ENCODE results near the gene TSPAN9.

DNA sequence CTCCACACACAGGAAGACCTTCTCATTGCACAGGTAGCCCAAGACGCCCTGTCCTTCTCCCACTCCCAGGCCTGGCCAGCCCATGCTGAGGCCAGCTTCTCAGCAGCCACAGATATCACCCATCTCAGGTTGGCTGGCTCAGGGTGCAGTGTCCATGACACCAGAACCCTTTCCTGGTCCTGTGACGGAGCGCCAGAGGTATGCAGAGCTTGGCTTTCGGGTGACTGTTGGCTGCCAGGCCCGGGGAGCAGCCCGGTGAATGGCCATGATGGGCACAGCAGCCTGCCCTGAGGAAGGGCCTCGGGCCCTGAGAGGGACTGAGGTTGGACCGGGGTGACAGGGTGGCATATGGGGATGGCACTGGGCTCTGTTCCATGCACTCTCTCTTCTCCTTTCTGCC lies 173.4 kb downstream of the TSPAN9 start:
- TF ChIP-seq, protein P1, sequence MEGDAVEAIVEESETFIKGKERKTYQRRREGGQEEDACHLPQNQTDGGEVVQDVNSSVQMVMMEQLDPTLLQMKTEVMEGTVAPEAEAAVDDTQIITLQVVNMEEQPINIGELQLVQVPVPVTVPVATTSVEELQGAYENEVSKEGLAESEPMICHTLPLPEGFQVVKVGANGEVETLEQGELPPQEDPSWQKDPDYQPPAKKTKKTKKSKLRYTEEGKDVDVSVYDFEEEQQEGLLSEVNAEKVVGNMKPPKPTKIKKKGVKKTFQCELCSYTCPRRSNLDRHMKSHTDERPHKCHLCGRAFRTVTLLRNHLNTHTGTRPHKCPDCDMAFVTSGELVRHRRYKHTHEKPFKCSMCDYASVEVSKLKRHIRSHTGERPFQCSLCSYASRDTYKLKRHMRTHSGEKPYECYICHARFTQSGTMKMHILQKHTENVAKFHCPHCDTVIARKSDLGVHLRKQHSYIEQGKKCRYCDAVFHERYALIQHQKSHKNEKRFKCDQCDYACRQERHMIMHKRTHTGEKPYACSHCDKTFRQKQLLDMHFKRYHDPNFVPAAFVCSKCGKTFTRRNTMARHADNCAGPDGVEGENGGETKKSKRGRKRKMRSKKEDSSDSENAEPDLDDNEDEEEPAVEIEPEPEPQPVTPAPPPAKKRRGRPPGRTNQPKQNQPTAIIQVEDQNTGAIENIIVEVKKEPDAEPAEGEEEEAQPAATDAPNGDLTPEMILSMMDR (IDR thresholded peaks at IDR 0.05; ENCODE audit: low read depth, low read length), result no peak
- no peak for TF ChIP-seq POLR2A (IDR thresholded peaks at IDR 0.05; ENCODE audit: extremely low read depth, insufficient read length)
- TF ChIP-seq, protein P2, sequence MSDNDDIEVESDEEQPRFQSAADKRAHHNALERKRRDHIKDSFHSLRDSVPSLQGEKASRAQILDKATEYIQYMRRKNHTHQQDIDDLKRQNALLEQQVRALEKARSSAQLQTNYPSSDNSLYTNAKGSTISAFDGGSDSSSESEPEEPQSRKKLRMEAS (IDR thresholded peaks at IDR 0.05; ENCODE audit: low read depth, low read length), result no peak

Measured in NB4 (cell line).